T-helper 17 cell (primary cell): ENCODE measurements around the gene MRI1. TPM values are rescaled to one million over a fixed set of nuclear protein-coding genes. Genes with fewer than 3 reads are reported as not detected.

ENCODE experiments used
- ATAC-seq: fragments of 150-1000 bp; cut with Tn5 transposase; 2 replicates; pipeline ENCODE4 v1.10.0; 2021; ENCODE audit warnings: mild to moderate bottlenecking, moderate library complexity
- DNase-seq, 3 donors: peaks; one replicate each; pipeline versions ENCODE4 v3.0.0 to v3.0.0-alpha.2; 2020 to 2021
- H3K9me3 ChIP-seq: one replicate; pipeline ENCODE4 v1.7.0; 2013; ENCODE audit warnings: low read length, mild to moderate bottlenecking; ENCODE audit not compliant: control insufficient read depth, poor library complexity, severe bottlenecking
- H3K27ac Mint-ChIP-seq: one replicate; pipeline ENCODE4 v1.8.0; 2022; ENCODE audit warnings: mild to moderate bottlenecking, moderate library complexity, mixed read lengths
- H3K27me3 Mint-ChIP-seq: one replicate; pipeline ENCODE4 v1.8.0; 2022; ENCODE audit warnings: mixed read lengths
- H3K36me3 Mint-ChIP-seq: one replicate; pipeline ENCODE4 v1.8.0; 2022; ENCODE audit warnings: low read depth, mixed read lengths
- H3K4me1 Mint-ChIP-seq: one replicate; pipeline ENCODE4 v1.8.0; 2022; ENCODE audit warnings: mild to moderate bottlenecking, mixed read lengths
- H3K4me3 Mint-ChIP-seq: one replicate; pipeline ENCODE4 v1.8.0; 2022; ENCODE audit warnings: mild to moderate bottlenecking, moderate library complexity, mixed read lengths
- total RNA-seq, 4 donors: library from RNA in 2 of 4; stranded (reverse) in 2 of 4; gene quantifications; one replicate each; pipeline ENCODE4 v1.2.3 and lab custom pipeline; 2022 to 2026

The MRI1 gene
- total RNA-seq, 2 donors from 2014 or later, result 31.0 to 31.9 TPM

DNA sequence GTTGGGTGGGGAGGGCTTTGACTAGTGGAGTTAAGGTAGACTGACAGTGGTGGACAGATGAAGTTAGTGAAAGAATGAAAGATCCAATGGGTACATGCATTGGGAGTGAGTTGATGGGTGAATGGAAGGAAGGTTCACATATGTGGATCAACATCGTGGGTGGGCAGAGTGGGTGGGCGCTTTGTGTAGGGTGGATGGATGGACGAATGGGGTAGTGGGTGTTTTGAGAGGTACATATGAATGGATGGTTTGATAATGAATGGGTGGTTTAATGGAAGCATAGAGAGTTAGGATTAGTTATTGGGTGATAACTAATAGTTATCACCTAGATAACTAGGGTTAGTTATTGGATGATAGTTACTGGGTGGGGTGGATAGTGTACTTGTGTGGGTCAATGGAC is 42.4 kb downstream of the MRI1 start:
- Mint-ChIP-seq H3K27ac (no peak overlapping the region), H3K27me3 (no peaks in the 10 kb centered on the region), H3K36me3 (no peaks in the 10 kb centered on the region), H3K4me1 (peaks cover 2% of the 10 kb centered on the region), H3K4me3 (no peak overlapping the region)
- DNase-seq, result no peak
- no peaks in the 10 kb centered on the region for H3K9me3 ChIP-seq
- no peak for ATAC-seq

DNA sequence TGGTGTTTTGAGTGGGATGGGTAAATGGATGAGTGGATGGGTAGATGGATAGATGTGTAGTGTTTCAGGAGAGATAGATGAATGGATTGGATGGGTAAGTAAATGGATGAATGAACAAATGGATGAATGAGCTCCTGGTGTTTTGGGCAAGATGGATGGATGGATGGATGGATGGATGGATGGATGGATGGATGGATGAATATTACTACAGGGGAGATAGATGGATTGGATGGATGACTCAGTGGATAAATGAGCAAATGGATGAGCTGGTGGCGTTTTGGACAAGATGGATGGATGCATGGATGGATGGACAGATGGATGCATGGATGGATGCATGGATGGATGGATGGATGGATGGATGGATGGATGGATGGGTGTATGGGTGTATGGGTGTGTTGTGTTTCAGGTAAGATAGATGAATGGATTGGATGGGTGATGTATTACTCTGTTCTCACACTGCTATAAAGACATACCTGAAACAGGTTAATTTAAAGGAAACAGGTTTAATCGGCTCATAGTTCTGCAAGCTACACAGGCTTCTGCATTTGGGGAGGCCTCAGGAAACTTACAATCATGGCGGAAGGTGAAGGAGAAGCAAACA is 43.2 kb downstream of the MRI1 start:
- no peak overlapping the region for H3K27ac Mint-ChIP-seq
- H3K9me3 ChIP-seq, result no peaks in the 10 kb centered on the region
- DNase-seq, result no peak
- ATAC-seq, result no peak
- H3K27me3 Mint-ChIP-seq, result no peaks in the 10 kb centered on the region
- no peaks in the 10 kb centered on the region for H3K36me3 Mint-ChIP-seq
- no peak overlapping the region for H3K4me3 Mint-ChIP-seq
- peaks cover 2% of the 10 kb centered on the region for H3K4me1 Mint-ChIP-seq

DNA sequence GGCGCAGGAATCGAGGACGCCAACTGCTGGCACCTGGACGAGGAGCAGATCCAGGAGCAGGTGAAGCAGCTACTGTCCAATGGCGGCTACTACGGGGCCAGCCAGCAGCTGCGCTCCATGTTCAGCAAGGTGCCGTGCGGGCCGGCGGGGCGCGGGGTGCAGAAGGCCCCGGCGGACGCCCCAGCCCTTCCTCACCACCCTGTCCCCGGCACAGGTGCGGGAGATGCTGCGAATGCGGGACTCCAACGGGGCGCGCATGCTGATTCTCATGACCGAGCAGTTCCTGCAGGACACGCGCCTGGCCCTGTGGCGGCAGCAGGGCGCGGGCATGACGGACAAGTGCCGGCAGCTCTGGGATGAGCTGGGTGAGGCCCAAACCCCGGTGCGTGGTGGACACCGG is 44.5 kb downstream of the MRI1 start:
- DNase-seq, result no peak
- no peak overlapping the region for H3K4me3 Mint-ChIP-seq
- H3K4me1 Mint-ChIP-seq, result peaks cover 3% of the 10 kb centered on the region
- H3K27ac Mint-ChIP-seq, result no peak overlapping the region
- no peaks in the 10 kb centered on the region for H3K9me3 ChIP-seq
- no peak for ATAC-seq
- H3K36me3 Mint-ChIP-seq, result peaks cover 3% of the 10 kb centered on the region
- no peaks in the 10 kb centered on the region for H3K27me3 Mint-ChIP-seq

DNA sequence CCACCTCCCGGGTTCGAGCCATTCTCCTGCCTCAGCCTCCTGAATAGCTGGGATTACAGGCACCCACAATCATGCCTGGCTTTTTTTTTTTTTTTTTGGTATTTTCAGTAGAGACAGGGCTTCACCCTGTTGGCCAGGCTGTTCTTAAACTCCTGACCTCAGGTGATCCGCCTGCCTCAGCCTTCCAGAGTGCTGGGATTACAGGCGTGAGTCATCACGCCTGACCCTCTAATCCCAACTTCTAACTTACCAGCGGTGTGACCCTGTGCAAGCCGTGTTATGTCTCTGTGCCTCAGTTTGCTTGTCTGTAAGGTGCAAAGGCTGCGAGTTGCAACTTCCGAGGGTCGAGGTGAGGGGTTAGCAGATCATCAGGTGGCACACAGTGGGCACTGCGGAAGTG is 48.2 kb downstream of the MRI1 start:
- peaks cover 3% of the 10 kb centered on the region for H3K36me3 Mint-ChIP-seq
- no peak for ATAC-seq
- H3K27me3 Mint-ChIP-seq, result no peaks in the 10 kb centered on the region
- H3K27ac Mint-ChIP-seq, result no peak overlapping the region
- no peak for DNase-seq
- no peaks in the 10 kb centered on the region for H3K9me3 ChIP-seq
- H3K4me3 Mint-ChIP-seq, result no peak overlapping the region
- peaks cover 10% of the 10 kb centered on the region for H3K4me1 Mint-ChIP-seq

DNA sequence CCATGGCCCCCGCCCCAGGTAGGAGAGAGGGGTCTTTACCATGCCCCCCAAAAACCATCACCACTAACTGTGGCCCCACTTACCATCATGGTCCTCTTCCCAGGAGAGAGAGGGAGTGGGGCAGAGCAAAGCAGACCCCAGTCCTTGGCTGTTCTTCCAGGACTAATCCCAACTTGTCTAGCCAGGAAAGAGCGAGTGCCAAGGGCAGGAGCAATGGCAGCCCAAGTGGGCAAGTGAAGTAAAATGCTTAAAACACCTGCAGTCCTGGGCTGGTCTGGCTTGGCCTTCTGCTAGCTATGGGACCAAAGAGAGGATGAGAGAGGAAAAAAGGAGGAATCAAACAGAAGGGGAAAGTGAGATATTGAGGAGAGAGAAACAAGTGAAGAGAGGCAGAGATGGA is 48.8 kb downstream of the MRI1 start:
- no peaks in the 10 kb centered on the region for H3K27me3 Mint-ChIP-seq
- H3K9me3 ChIP-seq, result no peaks in the 10 kb centered on the region
- H3K27ac Mint-ChIP-seq, result no peak overlapping the region
- DNase-seq (no peak), ATAC-seq (no peak)
- peaks cover 3% of the 10 kb centered on the region for H3K36me3 Mint-ChIP-seq
- peaks cover 10% of the 10 kb centered on the region for H3K4me1 Mint-ChIP-seq
- no peak overlapping the region for H3K4me3 Mint-ChIP-seq

DNA sequence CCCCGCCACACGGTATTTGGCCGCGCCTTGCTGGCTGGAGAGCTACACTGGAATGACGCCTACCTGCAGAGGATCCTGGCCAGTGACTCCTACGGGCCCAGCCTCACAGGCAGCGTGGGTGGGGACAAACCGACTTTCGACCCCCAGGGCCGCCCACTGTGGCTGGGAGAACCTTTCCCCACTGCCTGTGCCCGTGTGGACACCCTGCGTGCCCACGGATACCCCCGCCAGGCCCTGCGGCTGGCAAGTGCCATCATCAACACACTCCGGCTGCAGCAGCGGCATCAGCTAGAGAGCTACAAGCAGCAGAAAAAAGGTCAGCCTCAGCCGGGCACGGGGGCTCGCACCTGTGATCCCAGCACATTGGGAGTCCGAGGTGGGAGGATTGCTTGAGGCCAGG is 50.2 kb downstream of the MRI1 start:
- DNase-seq (no peak), ATAC-seq (no peak)
- H3K36me3 Mint-ChIP-seq, result peaks cover 3% of the 10 kb centered on the region
- H3K9me3 ChIP-seq, result no peaks in the 10 kb centered on the region
- no peak overlapping the region for H3K4me3 Mint-ChIP-seq
- H3K27ac Mint-ChIP-seq, result no peak overlapping the region
- H3K4me1 Mint-ChIP-seq, result peaks cover 14% of the 10 kb centered on the region
- no peaks in the 10 kb centered on the region for H3K27me3 Mint-ChIP-seq

DNA sequence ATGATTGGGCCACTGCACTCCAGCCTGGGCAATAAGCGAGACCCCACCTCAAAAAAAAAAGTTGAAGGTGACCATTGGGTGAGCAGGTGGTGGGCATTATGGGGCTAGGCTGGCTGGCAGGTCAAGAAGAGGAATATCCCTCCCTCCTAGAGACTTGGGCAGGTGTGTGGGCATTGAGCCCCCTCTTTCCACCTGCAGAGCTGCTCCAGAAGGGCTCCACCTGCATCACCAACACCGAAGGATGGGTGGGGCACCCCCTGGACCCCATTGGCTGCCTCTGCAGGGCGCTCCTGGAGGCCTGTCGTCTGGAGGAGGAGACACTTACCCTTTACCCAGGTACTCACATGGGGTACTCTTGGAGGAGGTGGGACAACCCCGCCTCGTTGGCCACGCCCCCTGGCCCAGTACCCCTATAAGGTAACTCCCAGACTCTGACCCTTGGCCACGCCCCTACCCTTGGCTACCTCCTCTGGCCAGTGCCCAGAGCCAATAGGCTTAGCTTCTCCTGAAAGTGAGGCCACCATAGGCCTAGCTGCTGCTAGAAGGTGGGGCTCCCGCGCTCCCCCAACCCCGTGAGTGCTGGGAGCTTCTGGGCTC is 52.8 kb downstream of the MRI1 start:
- no peaks in the 10 kb centered on the region for H3K9me3 ChIP-seq
- H3K4me1 Mint-ChIP-seq, result peaks cover 17% of the 10 kb centered on the region
- H3K4me3 Mint-ChIP-seq, result peak overlapping the region; percentile 74
- peaks cover 3% of the 10 kb centered on the region for H3K36me3 Mint-ChIP-seq
- DNase-seq (no peak), ATAC-seq (peak; percentile 68)
- H3K27me3 Mint-ChIP-seq, result no peaks in the 10 kb centered on the region
- no peak overlapping the region for H3K27ac Mint-ChIP-seq

DNA sequence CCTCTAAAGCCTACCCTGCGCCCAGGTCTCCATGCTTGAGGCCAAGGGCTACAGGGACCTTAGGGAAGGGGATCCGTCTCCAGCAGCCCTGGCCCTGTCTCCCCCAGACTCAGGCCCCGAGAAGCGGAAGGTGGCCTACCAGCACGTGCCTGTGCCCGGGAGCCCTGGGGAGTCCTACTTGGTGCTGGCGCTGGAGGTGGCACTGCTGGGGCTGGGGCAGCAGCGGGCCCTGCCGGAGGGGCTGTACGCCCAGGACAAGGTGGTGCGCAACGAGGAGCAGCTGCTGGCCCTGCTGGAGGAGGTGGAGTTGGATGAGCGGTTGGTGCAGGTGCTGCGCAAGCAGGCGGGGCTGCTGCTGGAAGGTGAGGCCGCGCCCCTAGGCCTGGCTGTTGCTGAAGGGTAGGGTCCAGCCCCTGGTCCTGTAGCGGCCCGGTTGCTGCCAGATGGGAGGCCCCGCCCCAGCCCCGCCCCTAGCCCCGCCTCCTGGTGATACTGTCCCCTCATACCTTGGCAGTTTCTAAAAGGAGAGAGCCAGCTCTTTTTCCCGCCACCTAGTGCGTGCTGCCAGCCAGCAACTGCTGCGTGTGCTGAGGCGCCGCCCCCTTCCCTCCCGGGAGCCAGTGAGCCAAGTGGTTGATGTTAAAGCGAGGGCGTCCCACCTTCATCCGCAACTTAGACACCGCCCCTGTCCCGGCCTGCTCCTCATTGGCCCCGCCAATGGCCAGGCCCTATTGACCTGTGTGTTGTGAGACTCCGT is 53.5 kb downstream of the MRI1 start:
- Mint-ChIP-seq H3K27ac (no peak overlapping the region), H3K4me3 (peak overlapping the region; percentile 74), H3K27me3 (no peaks in the 10 kb centered on the region), H3K36me3 (peaks cover 3% of the 10 kb centered on the region), H3K4me1 (peaks cover 17% of the 10 kb centered on the region)
- peak; percentile 86 for ATAC-seq
- peak in 1 of 3 donors; percentile 33 for DNase-seq
- no peaks in the 10 kb centered on the region for H3K9me3 ChIP-seq

DNA sequence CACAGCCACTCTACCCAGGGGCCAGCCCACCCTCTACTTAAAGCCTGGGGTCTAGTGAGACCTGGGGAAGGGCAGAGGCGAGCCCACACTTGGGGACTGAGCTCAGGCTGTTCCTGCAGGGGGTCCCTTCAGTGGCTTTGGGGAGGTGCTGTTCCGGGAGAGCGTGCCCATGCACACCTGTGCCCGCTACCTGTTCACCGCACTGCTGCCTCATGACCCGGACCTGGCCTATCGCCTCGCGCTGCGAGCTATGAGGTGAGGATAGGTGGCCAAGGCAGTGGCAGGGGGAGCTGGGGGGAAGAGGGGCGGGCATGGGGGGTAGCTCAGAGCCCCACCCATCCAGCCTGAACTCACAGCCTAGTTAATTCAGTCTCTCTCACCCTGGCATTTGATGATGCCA is 54.9 kb downstream of the MRI1 start:
- Mint-ChIP-seq H3K36me3 (peaks cover 3% of the 10 kb centered on the region), H3K27me3 (no peaks in the 10 kb centered on the region), H3K27ac (no peak overlapping the region), H3K4me1 (peaks cover 18% of the 10 kb centered on the region), H3K4me3 (peak overlapping the region; percentile 33)
- H3K9me3 ChIP-seq, result no peaks in the 10 kb centered on the region
- no peak for ATAC-seq
- no peak for DNase-seq

DNA sequence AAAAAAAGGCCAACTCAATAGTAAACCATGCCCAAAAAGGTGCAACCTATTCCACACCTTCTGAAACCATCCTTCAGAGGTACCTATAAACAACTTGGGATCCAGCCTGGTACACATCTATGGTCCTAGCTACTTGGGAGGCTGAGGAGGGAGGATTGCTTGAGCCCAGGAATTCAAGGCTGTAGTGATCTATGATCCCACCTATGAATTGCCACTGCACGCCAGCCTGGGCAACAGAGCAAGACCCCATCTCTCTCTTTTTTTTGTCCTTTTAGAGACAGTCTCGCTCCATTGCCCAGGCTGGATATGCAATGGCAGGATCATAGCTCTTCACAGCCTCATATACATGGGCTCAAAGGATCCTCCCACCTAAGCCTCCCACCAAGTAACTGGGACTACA is 57.0 kb downstream of the MRI1 start:
- H3K27ac Mint-ChIP-seq, result no peak overlapping the region
- H3K4me3 Mint-ChIP-seq, result no peak overlapping the region
- no peak for DNase-seq
- no peaks in the 10 kb centered on the region for H3K27me3 Mint-ChIP-seq
- H3K4me1 Mint-ChIP-seq, result peaks cover 23% of the 10 kb centered on the region
- no peaks in the 10 kb centered on the region for H3K9me3 ChIP-seq
- ATAC-seq, result no peak
- peaks cover 3% of the 10 kb centered on the region for H3K36me3 Mint-ChIP-seq

DNA sequence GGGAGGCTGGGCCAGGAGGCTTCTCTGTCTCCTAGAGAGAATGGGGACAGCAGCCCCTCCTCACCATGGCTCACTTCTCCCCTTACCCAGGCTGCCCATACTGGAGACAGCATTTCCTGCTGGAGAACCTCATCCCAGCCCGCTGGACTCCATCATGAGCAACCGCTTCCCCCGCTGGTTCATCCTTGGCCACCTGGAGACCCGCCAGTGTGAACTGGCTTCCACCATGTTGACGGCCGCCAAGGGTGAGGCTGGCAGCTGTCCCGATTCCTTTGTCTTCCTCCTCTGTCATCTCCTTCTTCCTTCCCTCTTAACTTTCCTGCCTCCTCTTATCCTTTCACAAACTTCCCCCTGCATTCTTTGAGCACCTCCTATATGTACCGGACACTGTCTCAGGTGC is 58.9 kb downstream of the MRI1 start:
- DNase-seq (no peak), ATAC-seq (no peak)
- no peaks in the 10 kb centered on the region for H3K27me3 Mint-ChIP-seq
- peaks cover 21% of the 10 kb centered on the region for H3K4me1 Mint-ChIP-seq
- peak overlapping the region; percentile 12 for H3K4me3 Mint-ChIP-seq
- peaks cover 5% of the 10 kb centered on the region for H3K36me3 Mint-ChIP-seq
- H3K27ac Mint-ChIP-seq, result peak overlapping the region; percentile 19
- H3K9me3 ChIP-seq, result no peaks in the 10 kb centered on the region
